ENCODE results near the gene GNLY.
"Not testable (repeated sequence)": the region's sequence is repeated elsewhere in the genome, so short reads cannot be mapped to it uniquely, and the experiment has no call there.

DNA sequence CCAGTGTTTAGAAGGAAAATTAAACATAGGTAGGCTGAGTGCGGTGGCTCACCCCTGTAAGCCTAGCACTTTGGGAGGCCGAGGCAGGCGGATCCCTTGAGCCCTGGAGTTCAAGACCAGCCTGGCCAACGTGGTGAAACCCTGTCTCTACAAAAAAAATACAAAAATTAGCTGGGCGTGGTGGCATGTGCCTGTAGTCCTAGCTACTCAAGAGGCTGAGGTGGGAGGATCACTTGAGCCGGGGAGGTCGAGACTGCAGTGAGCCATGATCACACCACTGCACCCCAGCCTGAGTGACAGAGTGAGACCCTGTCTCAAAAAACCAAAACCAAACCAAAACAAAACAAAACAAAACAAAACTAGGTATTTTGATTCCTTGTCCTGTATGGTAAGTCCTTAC, 20.3 kb downstream of the GNLY start:
- TF ChIP-seq, protein P1, sequence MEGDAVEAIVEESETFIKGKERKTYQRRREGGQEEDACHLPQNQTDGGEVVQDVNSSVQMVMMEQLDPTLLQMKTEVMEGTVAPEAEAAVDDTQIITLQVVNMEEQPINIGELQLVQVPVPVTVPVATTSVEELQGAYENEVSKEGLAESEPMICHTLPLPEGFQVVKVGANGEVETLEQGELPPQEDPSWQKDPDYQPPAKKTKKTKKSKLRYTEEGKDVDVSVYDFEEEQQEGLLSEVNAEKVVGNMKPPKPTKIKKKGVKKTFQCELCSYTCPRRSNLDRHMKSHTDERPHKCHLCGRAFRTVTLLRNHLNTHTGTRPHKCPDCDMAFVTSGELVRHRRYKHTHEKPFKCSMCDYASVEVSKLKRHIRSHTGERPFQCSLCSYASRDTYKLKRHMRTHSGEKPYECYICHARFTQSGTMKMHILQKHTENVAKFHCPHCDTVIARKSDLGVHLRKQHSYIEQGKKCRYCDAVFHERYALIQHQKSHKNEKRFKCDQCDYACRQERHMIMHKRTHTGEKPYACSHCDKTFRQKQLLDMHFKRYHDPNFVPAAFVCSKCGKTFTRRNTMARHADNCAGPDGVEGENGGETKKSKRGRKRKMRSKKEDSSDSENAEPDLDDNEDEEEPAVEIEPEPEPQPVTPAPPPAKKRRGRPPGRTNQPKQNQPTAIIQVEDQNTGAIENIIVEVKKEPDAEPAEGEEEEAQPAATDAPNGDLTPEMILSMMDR (IDR thresholded peaks at IDR 0.05): not testable (repeated sequence)
- TF ChIP-seq POLR2A (IDR thresholded peaks at IDR 0.05): not testable (repeated sequence)
